ENCODE data around the gene TRIM46. TPM values are rescaled to one million over a fixed set of nuclear protein-coding genes. Genes with fewer than 3 reads are reported as not detected.
"Not testable (repeated sequence)": the region's sequence is repeated elsewhere in the genome, so short reads cannot be mapped to it uniquely, and the experiment has no call there.

TRIM46 gene
- total RNA-seq, 6 donors from 2014 or later = 0.30 to 0.64 (median 0.57) TPM; not detected in 3

DNA sequence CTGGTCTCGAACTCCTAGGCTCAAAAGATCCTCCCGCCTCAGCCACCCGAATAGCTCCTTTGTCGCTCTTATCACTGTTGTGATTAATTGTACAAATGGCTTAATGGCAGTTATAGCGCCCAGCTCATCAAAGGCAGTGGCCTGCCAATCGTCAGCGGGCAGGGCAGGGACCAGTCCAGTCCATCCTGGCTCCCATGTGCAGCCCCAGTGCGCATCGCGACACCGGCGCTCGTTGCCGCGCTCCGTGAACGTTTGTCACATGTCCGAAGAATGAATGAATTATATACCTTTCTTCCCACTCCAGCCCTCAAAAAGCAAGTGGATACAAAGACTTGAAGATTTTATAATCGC lies 53.2 kb downstream of the TRIM46 start:
- DNase-seq = peak; percentile 57 to 90
- Histone ChIP-seq H3K27ac (peak overlapping the region; percentile 70 to 86 (median 82)), H3K9me3 (no peaks in the 10 kb centered on the region), H3K4me3 (peak overlapping the region; percentile 30 to 63 (median 56)), H3K36me3 (no peaks in the 10 kb centered on the region), H3K4me1 (peaks cover 20 to 31% (median 27%) of the 10 kb centered on the region in 4 donors), H3K27me3 (no peaks in the 10 kb centered on the region)
- WGBS, 2 donors = 0 to 1% methylated on average over 19 of the region's 19 CpGs
- TF ChIP-seq EP300 (IDR thresholded peaks at IDR 0.05) (no peak), POLR2A (IDR thresholded peaks at IDR 0.05) (no peak), POLR2AphosphoS5 (IDR thresholded peaks at IDR 0.05) (no peak)
- TF ChIP-seq, protein P1, sequence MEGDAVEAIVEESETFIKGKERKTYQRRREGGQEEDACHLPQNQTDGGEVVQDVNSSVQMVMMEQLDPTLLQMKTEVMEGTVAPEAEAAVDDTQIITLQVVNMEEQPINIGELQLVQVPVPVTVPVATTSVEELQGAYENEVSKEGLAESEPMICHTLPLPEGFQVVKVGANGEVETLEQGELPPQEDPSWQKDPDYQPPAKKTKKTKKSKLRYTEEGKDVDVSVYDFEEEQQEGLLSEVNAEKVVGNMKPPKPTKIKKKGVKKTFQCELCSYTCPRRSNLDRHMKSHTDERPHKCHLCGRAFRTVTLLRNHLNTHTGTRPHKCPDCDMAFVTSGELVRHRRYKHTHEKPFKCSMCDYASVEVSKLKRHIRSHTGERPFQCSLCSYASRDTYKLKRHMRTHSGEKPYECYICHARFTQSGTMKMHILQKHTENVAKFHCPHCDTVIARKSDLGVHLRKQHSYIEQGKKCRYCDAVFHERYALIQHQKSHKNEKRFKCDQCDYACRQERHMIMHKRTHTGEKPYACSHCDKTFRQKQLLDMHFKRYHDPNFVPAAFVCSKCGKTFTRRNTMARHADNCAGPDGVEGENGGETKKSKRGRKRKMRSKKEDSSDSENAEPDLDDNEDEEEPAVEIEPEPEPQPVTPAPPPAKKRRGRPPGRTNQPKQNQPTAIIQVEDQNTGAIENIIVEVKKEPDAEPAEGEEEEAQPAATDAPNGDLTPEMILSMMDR (IDR thresholded peaks at IDR 0.05) = no peak
- ATAC-seq (ENCODE audit: low FRiP score in 2 of 2) = peak; percentile 53 to 69

GRCh38 chr1:155227261-155228095 lies 53.8 kb downstream of the TRIM46 start:
- DNase-seq (peak; percentile 95 to 99), ATAC-seq (ENCODE audit: low FRiP score in 2 of 2) (peak; percentile 98 to 99)
- H3K27ac ChIP-seq = peak overlapping the region; percentile 70 to 86 (median 82)
- H3K4me1 ChIP-seq = peaks cover 20 to 31% (median 27%) of the 10 kb centered on the region in 4 donors
- 1% methylated on average over 30 to 42 of the region's 42 CpGs for WGBS, 2 donors
- TF ChIP-seq, protein P1 (IDR thresholded peaks at IDR 0.05) = peak in 1 of 6 experiments; percentile 14
- peak in 3 of 4 donors; percentile 50 to 83 (median 60) for TF ChIP-seq POLR2A (IDR thresholded peaks at IDR 0.05)
- peak in 1 of 2 donors; percentile 78 for TF ChIP-seq POLR2AphosphoS5 (IDR thresholded peaks at IDR 0.05)
- TF ChIP-seq EP300 (IDR thresholded peaks at IDR 0.05) = no peak
- H3K4me3 ChIP-seq = peak overlapping the region; percentile 30 to 63 (median 56)
- no peaks in the 10 kb centered on the region for H3K36me3 ChIP-seq
- H3K27me3 ChIP-seq = no peaks in the 10 kb centered on the region
- no peaks in the 10 kb centered on the region for H3K9me3 ChIP-seq

DNA sequence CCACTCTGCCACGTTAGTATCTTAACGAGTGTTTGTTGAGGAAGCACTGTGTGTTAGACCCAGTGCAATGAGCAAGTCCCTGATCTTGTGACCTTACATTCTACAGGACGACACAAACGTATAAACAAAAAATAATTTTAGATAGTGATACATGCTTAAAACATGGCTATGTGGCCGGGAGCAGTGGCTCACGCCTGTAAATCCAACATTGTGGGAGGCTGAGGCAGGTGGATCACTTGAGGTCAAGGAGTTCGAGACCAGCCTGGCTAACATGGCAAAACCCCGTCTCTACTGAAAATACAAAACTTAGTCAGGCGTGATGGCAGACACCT lies 54.4 kb downstream of the TRIM46 start:
- H3K27me3 ChIP-seq = no peaks in the 10 kb centered on the region
- peak overlapping the region; percentile 70 to 86 (median 82) for H3K27ac ChIP-seq
- H3K4me3 ChIP-seq = peak overlapping the region in 3 of 4 donors; percentile 52 to 63 (median 59)
- WGBS, 2 donors = 54 to 57% methylated on average over 9 of the region's 9 CpGs
- peaks cover 20 to 31% (median 27%) of the 10 kb centered on the region in 4 donors for H3K4me1 ChIP-seq
- no peak for TF ChIP-seq POLR2AphosphoS5 (IDR thresholded peaks at IDR 0.05)
- TF ChIP-seq, protein P1 (IDR thresholded peaks at IDR 0.05) = no peak
- TF ChIP-seq EP300 (IDR thresholded peaks at IDR 0.05) = no peak
- no peak for TF ChIP-seq POLR2A (IDR thresholded peaks at IDR 0.05)
- no peak for ATAC-seq (ENCODE audit: low FRiP score in 2 of 2)
- no peaks in the 10 kb centered on the region for H3K36me3 ChIP-seq
- no peaks in the 10 kb centered on the region for H3K9me3 ChIP-seq
- no peak for DNase-seq

- not testable (repeated sequence) for H3K27me3 ChIP-seq; DNase-seq; H3K27ac ChIP-seq; H3K9me3 ChIP-seq; ATAC-seq (ENCODE audit: low FRiP score in 2 of 2); H3K4me3 ChIP-seq
- Histone ChIP-seq H3K36me3 (peaks cover 3 to 12% (median 5%) of the 10 kb centered on the region in 4 donors), H3K4me1 (peaks cover 8 to 14% (median 11%) of the 10 kb centered on the region in 4 donors)
- 48 to 57% methylated on average over 3 of the region's 3 CpGs for WGBS, 2 donors
Observed at GRCh38 chr1:155231302-155231701, 57.7 kb downstream of the TRIM46 start.

GRCh38 chr1:155232001-155232978 lies 58.6 kb downstream of the TRIM46 start:
- H3K36me3 ChIP-seq = peaks cover 7 to 22% (median 13%) of the 10 kb centered on the region in 4 donors
- not testable (repeated sequence) for H3K9me3 ChIP-seq; ATAC-seq (ENCODE audit: low FRiP score in 2 of 2); DNase-seq; H3K4me3 ChIP-seq; H3K27ac ChIP-seq; H3K27me3 ChIP-seq; H3K4me1 ChIP-seq
- 59 to 86% methylated on average over 4 to 11 of the region's 13 CpGs for WGBS, 2 donors

DNA sequence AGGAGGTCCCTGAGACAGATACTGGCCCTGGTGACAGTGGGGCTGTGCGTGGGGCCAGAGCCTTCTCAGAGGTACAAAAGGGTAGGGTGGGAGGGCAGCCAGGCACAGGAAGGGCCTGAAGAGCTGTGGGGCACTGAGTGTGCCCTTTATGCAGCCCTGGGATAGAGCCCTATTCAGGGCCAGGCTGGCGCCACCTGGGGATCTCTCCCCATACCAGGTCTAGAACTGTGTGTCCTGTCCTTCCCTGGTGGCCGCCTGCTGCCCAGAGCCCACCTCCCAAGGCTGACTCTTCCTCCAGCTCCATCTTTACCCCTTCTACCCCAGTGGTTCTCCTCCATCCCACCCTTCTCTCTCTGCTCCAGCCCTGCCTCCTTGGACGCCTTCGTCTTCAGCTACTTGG lies 59.9 kb downstream of the TRIM46 start:
- peaks cover 11 to 30% (median 19%) of the 10 kb centered on the region in 4 donors for H3K36me3 ChIP-seq
- 100% methylated on average over 1 of the region's 5 CpGs for WGBS, 2 donors
- H3K4me3 ChIP-seq; H3K9me3 ChIP-seq; H3K27ac ChIP-seq; DNase-seq; H3K27me3 ChIP-seq; H3K4me1 ChIP-seq; ATAC-seq (ENCODE audit: low FRiP score in 2 of 2): not testable (repeated sequence)
